Fibroblast of the aortic adventitia (primary cell): ENCODE measurements around the gene FCHSD2. TPM values are rescaled to one million over a fixed set of nuclear protein-coding genes. Genes with fewer than 3 reads are reported as not detected.
A peak's percentile ranks its signal among the peaks of the same experiment; 100 is the strongest.

Source experiments
- DNase-seq: peaks from one replicate; pipeline ENCODE4 v3.0.0-alpha.2; 2010; ENCODE audit warnings: low read depth
- H3K4me3 ChIP-seq: 2 replicates; pipeline ENCODE4 v1.5.1; 2011; ENCODE audit warnings: low read depth, mild to moderate bottlenecking, control low read depth, low read length, moderate library complexity
- CTCF ChIP-seq: IDR thresholded peaks from 2 replicates; pipeline ENCODE4 v1.5.1; 2011; ENCODE audit warnings: mild to moderate bottlenecking, low read length, control low read depth, inconsistent platforms; ENCODE audit not compliant: insufficient read depth
- total RNA-seq: library from RNA; depleted of rRNA; stranded (reverse); fragments of >200 nt; gene quantifications from 2 replicates; pipeline ENCODE4 v1.2.3, GENCODE V29; 2012; ENCODE audit warnings: low replicate concordance

The FCHSD2 gene
- total RNA-seq, 1 donor = 11.3 TPM

GRCh38 chr11:72971192-72971967, 170.7 kb downstream of the FCHSD2 start:
- no peak for TF ChIP-seq CTCF
- no peak overlapping the region for H3K4me3 ChIP-seq
- no peak for DNase-seq

GRCh38 chr11:72970557-72971118, 171.5 kb downstream of the FCHSD2 start:
- no peak for DNase-seq
- H3K4me3 ChIP-seq = no peak overlapping the region
- TF ChIP-seq CTCF = no peak

GRCh38 chr11:72969894-72970335, 172.2 kb downstream of the FCHSD2 start:
- no peak for TF ChIP-seq CTCF
- peak; percentile 78 for DNase-seq
- no peak overlapping the region for H3K4me3 ChIP-seq

GRCh38 chr11:72968390-72968789, 173.7 kb downstream of the FCHSD2 start:
- DNase-seq = no peak
- H3K4me3 ChIP-seq = no peak overlapping the region
- TF ChIP-seq CTCF = no peak

- no peak overlapping the region for H3K4me3 ChIP-seq
- TF ChIP-seq CTCF = no peak
- DNase-seq = no peak
Measured at GRCh38 chr11:72965672-72966071, 176.4 kb downstream of the FCHSD2 start.

- TF ChIP-seq CTCF = no peak
- H3K4me3 ChIP-seq = no peak overlapping the region
- DNase-seq = no peak
Measured at GRCh38 chr11:72962717-72963116, 179.4 kb downstream of the FCHSD2 start.
